GM18517 (cell line): ENCODE results near the gene TRIM47.
"Not testable (repeated sequence)": the region's sequence is repeated elsewhere in the genome, so short reads cannot be mapped to it uniquely, and the experiment has no call there.

Experiments
- ATAC-seq: cut with Tn5 transposase; IDR thresholded peaks from one replicate; pipeline ENCODE4 v1.9.1; 2021; ENCODE audit warnings: mild to moderate bottlenecking, moderate library complexity; ENCODE audit not compliant: unreplicated experiment

Gene TRIM47

DNA sequence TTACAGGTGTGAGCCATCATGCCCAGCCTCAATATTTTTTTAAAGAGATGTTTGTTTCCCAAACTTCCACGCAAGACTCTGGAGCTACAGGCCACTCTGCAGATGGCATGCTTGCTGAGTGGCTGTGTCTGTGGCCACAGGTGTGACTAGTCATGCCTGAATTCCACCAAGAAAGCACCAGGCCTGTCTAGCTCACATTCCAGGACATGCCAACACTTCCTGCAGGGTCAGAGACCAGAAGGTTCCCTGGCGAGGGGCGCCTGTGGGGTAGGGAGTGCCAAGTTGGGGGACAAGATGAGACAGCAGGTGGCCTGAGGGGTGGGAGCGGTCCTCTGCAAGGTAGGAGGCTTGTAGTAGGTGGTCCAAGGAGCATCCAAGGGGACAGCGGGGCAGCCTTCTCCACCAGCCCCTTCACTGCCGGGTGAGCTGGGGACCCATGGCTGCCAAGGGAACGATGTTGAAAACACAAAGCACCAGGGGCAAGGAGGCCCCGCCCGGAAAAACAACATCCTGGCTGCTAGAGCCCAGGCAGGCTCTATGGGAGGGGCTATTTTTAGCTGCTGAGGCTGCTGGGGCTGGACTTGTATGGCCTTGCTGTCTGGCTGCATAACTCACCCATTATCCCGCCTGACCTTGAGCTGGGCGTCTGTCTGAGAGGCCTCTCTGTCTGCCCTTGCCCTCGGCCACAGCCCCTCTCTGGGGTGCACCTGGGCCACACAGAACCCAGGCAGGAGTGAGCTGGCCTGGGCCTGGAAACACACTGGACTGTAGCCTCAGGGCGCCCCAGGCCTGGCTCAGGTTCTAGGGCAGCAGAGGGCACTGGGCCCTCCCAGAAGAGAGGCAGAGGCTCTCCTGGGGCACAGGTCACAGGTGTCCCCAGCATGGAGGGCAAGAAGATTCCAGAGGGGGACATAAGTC, 5.7 kb downstream of the TRIM47 start:
- ATAC-seq = no peak

- not testable (repeated sequence) for ATAC-seq
Observed at GRCh38 chr17:75870228-75870627, 8.2 kb downstream of the TRIM47 start.

GRCh38 chr17:75869282-75870141, 8.9 kb downstream of the TRIM47 start:
- ATAC-seq = no peak

GRCh38 chr17:75868730-75869281, 9.6 kb downstream of the TRIM47 start:
- ATAC-seq = not testable (repeated sequence)

DNA sequence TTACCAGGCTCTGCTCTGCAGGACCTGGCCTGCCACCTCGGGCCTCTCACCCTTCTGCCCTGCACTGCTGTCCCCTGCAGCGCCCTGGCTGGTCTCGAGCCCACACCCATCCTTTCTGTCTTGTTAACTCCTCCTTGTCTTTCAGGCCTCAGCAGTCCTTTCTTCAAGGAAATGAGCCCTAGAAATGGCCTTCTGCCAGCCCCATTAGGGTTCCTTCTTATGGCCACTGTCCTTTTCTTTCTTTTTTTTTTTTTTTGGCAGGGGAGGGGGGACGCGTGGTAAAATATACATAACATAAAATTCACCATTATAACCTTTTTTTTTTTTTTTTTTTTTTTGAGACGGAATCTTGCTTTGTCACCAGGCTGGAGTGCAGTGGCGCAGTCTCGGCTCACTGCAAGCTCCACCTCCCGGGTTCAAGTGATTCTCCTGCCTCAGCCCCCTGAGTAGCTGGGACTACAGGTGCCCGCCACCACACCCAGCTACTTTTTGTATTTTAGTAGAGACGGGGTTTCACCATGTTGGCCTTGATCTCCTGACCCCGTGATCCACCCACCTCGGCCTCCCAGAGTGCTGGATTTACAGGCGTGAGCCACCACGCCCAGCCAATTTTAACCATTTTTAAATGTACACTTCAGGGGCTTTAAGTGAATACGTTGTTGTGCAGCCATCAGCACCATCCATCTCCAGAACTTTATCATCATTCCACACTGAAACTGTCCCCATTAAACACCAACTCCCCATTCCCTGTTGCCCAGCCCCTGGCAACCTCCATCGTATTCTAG, 12.8 kb downstream of the TRIM47 start:
- not testable (repeated sequence) for ATAC-seq

DNA sequence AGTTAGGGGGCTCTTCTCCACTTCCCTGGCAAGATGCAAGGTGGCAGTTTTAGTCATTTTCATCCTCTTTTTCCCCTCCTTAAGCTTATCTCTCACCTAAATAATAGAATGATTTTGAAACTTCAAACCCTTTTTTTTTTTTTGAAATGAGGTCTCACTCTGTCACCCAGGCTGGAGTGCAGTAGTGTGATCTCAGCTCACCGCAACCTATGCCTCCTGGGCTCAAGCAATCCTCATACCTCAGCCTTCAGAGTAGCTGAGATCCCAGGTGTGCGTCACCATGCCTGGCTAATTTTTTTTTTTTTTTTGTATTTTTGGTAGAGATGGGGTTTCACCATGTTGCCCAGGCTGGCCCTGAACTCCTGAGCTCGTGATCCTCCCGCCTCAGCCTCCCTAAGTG, 13.5 kb downstream of the TRIM47 start:
- ATAC-seq = not testable (repeated sequence)

DNA sequence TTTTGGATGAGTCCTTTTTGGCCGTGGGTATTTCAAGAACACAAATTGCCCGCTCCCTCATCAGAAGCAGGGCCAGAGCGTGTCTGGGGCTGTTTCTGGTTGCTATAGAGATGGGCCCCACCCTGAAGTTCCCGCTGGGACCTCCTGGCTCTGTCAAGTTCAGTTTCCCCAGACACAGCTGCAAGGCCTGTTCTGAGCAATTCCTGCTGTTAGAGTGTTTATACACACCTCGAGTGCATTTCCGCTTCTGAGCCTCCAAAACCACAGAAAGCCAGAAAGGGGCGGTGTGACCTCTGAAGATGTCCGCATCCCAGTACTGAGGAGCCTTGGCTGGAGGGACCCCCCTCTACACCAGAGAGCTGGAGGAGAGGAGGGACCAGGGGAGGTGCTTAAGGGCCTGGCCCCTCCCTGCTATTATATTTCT, 13.9 kb downstream of the TRIM47 start:
- peak; percentile 75 for ATAC-seq

- no peak for ATAC-seq
Observed at GRCh38 chr17:75861927-75862317, 16.5 kb downstream of the TRIM47 start.

DNA sequence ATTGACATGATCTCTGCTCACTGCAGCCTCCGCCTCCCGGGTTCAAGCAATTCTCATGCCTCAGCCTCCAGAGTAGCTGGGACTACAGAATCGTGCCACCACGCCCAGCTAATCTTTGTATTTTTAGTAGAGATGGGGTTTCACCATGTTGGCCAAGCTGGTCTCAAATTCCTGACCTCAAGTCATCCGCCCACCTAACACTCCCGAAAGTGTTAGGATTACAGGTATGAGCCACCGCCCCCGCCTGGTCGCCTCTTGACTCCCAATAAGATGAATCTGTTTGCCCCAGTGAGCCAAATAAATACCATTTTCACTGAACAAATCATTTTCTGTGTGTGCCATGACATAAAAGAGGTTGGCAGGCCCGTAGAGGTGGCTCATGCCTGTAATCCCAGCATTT, 19.0 kb downstream of the TRIM47 start:
- ATAC-seq = not testable (repeated sequence)

GRCh38 chr17:75856062-75856756, 22.2 kb downstream of the TRIM47 start:
- ATAC-seq = peak; percentile 26

- peak; percentile 92 for ATAC-seq
Observed at GRCh38 chr17:75855310-75856061, 22.9 kb downstream of the TRIM47 start, which contains the start of gene WBP2. TSS of gene WBP2 (minus strand) at chr17:75855335. CDS start at chr17:75855297, 38 bp downstream.

- no peak for ATAC-seq
Observed at GRCh38 chr17:75854881-75855309, 23.5 kb downstream of the TRIM47 start.

GRCh38 chr17:75854101-75854748, 24.2 kb downstream of the TRIM47 start:
- ATAC-seq = no peak

GRCh38 chr17:75853433-75853832, 24.9 kb downstream of the TRIM47 start:
- no peak for ATAC-seq

GRCh38 chr17:75851693-75851991, 26.7 kb downstream of the TRIM47 start:
- ATAC-seq = not testable (repeated sequence)

DNA sequence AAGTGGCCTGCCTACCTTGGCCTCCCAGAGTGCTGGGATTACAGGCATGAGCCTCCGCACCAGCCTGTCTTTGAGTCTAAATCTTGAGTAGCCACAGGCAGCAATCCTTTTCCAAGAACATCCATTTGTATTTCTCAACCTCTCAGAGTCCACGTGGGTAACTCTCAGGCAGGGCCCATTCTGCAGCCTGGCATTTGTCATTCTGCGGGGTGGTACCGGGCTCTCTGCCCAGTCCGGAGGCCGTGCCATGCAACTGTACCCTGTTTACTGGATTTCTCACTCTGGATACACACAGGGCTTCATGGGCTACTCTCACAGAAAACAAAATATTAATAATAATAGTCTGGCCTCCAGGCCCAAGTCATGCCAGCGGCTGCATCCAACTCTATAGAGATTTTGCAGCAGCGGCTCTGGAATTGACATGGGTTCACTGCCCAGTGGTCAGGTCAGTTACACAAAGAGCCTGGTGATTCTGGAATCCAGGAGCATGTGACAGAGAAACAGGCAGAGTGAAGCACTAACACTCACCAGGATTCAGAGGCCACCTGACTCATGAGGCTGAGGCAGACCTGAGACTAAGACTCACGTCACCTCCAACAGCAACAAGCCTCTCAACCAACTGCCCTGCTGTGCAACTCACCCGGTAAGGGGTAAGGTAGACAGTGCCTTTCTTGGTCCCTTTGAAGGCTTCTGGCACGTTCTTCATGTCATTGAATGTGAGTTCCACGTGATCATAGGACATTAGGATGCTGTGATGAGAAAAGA, 27.3 kb downstream of the TRIM47 start:
- no peak for ATAC-seq

- no peak for ATAC-seq
Observed at GRCh38 chr17:75849724-75850123, 28.7 kb downstream of the TRIM47 start.

DNA sequence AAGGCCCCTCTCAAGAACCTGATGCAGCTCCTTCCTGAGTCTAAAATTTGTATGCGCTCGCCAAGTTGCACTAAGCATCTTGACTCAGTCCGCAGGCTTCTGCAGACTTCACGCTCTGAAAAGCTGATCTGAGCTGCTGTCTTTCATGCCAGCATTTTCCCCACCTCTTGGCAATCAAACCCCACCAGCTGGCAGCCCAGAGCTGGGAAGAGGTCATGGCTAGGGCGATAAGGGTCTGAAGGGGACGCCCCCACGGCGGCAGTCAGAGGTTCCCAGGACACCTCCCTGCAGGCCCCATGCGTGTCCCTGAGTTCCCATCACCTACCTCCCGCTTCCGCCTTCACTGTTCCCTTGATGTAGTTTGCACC, 29.1 kb downstream of the TRIM47 start:
- no peak for ATAC-seq
